Measurements from ENCODE around the gene MINDY4. TPM values are rescaled to one million over a fixed set of nuclear protein-coding genes. Genes with fewer than 3 reads are reported as not detected.

The MINDY4 gene
- total RNA-seq, 2 donors from 2014 or later = 7.5 to 8.6 TPM

GRCh38 chr7:30836991-30837390 lies 65.8 kb downstream of the MINDY4 start:
- H3K4me3 ChIP-seq = no peak overlapping the region
- H3K27me3 ChIP-seq = no peaks in the 10 kb centered on the region
- no peak for TF ChIP-seq POLR2A (IDR thresholded peaks at IDR 0.05)
- TF ChIP-seq, protein P1, sequence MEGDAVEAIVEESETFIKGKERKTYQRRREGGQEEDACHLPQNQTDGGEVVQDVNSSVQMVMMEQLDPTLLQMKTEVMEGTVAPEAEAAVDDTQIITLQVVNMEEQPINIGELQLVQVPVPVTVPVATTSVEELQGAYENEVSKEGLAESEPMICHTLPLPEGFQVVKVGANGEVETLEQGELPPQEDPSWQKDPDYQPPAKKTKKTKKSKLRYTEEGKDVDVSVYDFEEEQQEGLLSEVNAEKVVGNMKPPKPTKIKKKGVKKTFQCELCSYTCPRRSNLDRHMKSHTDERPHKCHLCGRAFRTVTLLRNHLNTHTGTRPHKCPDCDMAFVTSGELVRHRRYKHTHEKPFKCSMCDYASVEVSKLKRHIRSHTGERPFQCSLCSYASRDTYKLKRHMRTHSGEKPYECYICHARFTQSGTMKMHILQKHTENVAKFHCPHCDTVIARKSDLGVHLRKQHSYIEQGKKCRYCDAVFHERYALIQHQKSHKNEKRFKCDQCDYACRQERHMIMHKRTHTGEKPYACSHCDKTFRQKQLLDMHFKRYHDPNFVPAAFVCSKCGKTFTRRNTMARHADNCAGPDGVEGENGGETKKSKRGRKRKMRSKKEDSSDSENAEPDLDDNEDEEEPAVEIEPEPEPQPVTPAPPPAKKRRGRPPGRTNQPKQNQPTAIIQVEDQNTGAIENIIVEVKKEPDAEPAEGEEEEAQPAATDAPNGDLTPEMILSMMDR (IDR thresholded peaks at IDR 0.05) = no peak
- intact Hi-C loops (cut with DNase I) = no loop called here
- no peaks in the 10 kb centered on the region for H3K36me3 ChIP-seq (replicated peaks in 1 of 2; ENCODE audit: insufficient read depth in 1 of 2, low read depth in 2 of 2)
- H3K27ac ChIP-seq = no peak overlapping the region
- H3K9me3 ChIP-seq = peaks cover 0 to 9% (median 0%) of the 10 kb centered on the region in 3 donors
- no peak for DNase-seq
- ATAC-seq = no peak
- 70 to 83% methylated on average over 6 to 7 of the region's 7 CpGs for WGBS, 2 donors
- no peaks in the 10 kb centered on the region for H3K4me1 ChIP-seq

DNA sequence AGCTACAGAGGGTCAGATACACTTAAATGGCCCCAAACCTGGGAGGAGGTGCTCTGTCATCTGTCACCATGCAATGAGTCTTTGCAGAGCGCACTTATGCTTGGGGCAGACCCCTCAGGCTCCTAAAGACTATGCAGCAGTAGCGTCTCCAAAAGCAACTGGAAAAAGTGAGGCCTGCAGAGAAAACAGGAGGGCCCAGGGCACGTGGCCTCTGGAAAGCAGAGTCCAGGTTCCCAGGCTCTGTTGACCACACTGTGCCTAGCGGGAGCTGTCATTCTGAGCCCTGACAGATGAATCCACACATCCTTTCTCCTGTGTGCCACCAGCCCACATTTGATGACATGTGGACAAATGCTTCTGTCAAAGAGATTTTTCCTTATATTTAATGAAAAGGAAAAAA lies 66.4 kb downstream of the MINDY4 start:
- WGBS, 2 donors = 88 to 93% methylated on average over 4 of the region's 4 CpGs
- TF ChIP-seq, protein P1 (IDR thresholded peaks at IDR 0.05) = no peak
- TF ChIP-seq POLR2A (IDR thresholded peaks at IDR 0.05) = no peak
- H3K36me3 ChIP-seq (replicated peaks in 1 of 2; ENCODE audit: insufficient read depth in 1 of 2, low read depth in 2 of 2) = no peaks in the 10 kb centered on the region
- ATAC-seq = no peak
- H3K4me3 ChIP-seq = no peak overlapping the region
- no peak overlapping the region for H3K27ac ChIP-seq
- H3K27me3 ChIP-seq = no peaks in the 10 kb centered on the region
- peaks cover 0 to 9% (median 0%) of the 10 kb centered on the region in 3 donors for H3K9me3 ChIP-seq
- intact Hi-C loops (cut with DNase I) = no loop called here
- no peak for DNase-seq
- no peaks in the 10 kb centered on the region for H3K4me1 ChIP-seq

DNA sequence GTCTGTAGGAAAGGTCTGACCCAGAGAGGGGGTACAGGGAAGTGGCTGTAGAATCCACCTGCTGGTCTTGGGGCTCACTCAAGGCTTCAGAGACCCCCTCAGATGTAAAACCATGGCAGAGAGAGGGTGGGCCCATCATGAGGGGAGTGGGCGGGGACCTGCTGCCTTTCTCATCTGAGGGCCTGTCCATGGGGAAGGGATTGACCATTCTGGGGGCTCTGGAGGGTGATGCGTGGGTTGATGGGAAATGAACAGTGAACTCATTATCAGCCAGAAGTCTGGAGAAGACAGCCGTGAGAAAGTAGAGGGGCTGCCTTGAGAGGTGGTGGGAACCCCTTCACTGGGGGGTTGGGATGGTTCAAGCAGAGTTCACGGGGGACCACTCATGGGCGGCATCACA lies 66.8 kb downstream of the MINDY4 start:
- TF ChIP-seq, protein P1 (IDR thresholded peaks at IDR 0.05) = no peak
- no peak for TF ChIP-seq POLR2A (IDR thresholded peaks at IDR 0.05)
- Histone ChIP-seq H3K36me3 (replicated peaks in 1 of 2; ENCODE audit: insufficient read depth in 1 of 2, low read depth in 2 of 2) (no peaks in the 10 kb centered on the region), H3K27me3 (no peaks in the 10 kb centered on the region), H3K4me1 (no peaks in the 10 kb centered on the region), H3K4me3 (no peak overlapping the region), H3K27ac (no peak overlapping the region), H3K9me3 (peaks cover 0 to 9% (median 0%) of the 10 kb centered on the region in 3 donors)
- DNase-seq (no peak), ATAC-seq (no peak)
- 91 to 99% methylated on average over 5 of the region's 5 CpGs for WGBS, 2 donors
- intact Hi-C loops (cut with DNase I) = no loop called here

- Histone ChIP-seq H3K4me3 (no peak overlapping the region), H3K9me3 (no peaks in the 10 kb centered on the region), H3K27ac (no peak overlapping the region), H3K27me3 (no peaks in the 10 kb centered on the region), H3K36me3 (replicated peaks in 1 of 2; ENCODE audit: insufficient read depth in 1 of 2, low read depth in 2 of 2) (no peaks in the 10 kb centered on the region), H3K4me1 (no peaks in the 10 kb centered on the region)
- intact Hi-C loops (cut with DNase I) = no loop called here
- DNase-seq (no peak), ATAC-seq (no peak)
- 83 to 85% methylated on average over 5 to 6 of the region's 6 CpGs for WGBS, 2 donors
- TF ChIP-seq POLR2A (IDR thresholded peaks at IDR 0.05) = no peak
- TF ChIP-seq, protein P1 (IDR thresholded peaks at IDR 0.05) = no peak
These were observed 69.2 kb downstream of the MINDY4 start for GRCh38 chr7:30840141-30841024.
